Body of pancreas (tissue), 4 donors: Measurements from ENCODE around the gene MED12L. TPM values are rescaled to one million over a fixed set of nuclear protein-coding genes. Genes with fewer than 3 reads are reported as not detected.

Experiments
- ATAC-seq: fragments of 150-250 bp; one replicate; pipeline ENCODE4 v1.9.1; 2016
- DNase-seq, 4 donors: peaks; one replicate each; pipeline ENCODE4 v3.0.0-alpha.2; 2019
- H3K27ac ChIP-seq, 4 donors: fragments of 200-600 bp; sonication (generic); 1 replicate in 3 of 4; 2 replicates in 1 of 4; pipeline versions ENCODE4 v1.5.1 to v1.6.1; 2016 to 2019; ENCODE audit warnings: mild to moderate bottlenecking in 1 of 4, mixed read lengths in 1 of 4, moderate library complexity in 1 of 4
- H3K27me3 ChIP-seq, 2 donors: fragments of 200-600 bp; sonication (generic); one replicate each; pipeline ENCODE4 v1.6.0; 2016; ENCODE audit warnings: mild to moderate bottlenecking in 1 of 2
- H3K36me3 ChIP-seq, 2 donors: fragments of 200-600 bp; sonication (generic); replicated peaks in 1 of 2; 2 replicates each; pipeline ENCODE4 v1.5.1; 2016; ENCODE audit warnings: low read depth in 2 of 2; ENCODE audit not compliant: insufficient read depth in 1 of 2
- H3K4me1 ChIP-seq: fragments of 200-600 bp; sonication (generic); one replicate; pipeline ENCODE4 v1.6.0; 2016
- H3K4me3 ChIP-seq, 2 donors: fragments of 200-600 bp; sonication (generic); 1 replicate in 1 of 2; 2 replicates in 1 of 2; pipeline ENCODE4 v1.5.1; 2016 to 2019
- H3K9me3 ChIP-seq, 3 donors: fragments of 200-600 bp; sonication (generic); 1 replicate in 2 of 3; 2 replicates in 1 of 3; pipeline ENCODE4 v1.5.1; 2016
- CTCF ChIP-seq, 7 experiments: fragments of 450-650 bp in 4 of 7; fragments of 200-600 bp in 3 of 7; sonication (generic) in 3 of 7; IDR thresholded peaks; one replicate each; pipeline ENCODE4 v1.5.1; 2016 to 2019; ENCODE audit warnings: antibody characterized with exemption in 7 of 7
- POLR2A ChIP-seq, 3 donors: fragments of 450-650 bp; IDR thresholded peaks; one replicate each; pipeline ENCODE4 v1.6.1; 2016; ENCODE audit warnings: antibody characterized with exemption in 3 of 3, mild to moderate bottlenecking in 2 of 3
- WGBS, 2 donors: methylation state at CpG; one replicate each; pipeline ENCODE4 v1.1.5; 2017; 5-methylcytosine and 5-hydroxymethylcytosine counted together
- intact Hi-C: fragments of 100-400 bp; cut with DNase I; formaldehyde crosslinking; loops from one replicate; pipeline ENCODE4 v1.15.1; 2023
- total RNA-seq, 2 donors: library from RNA; depleted of rRNA; stranded (reverse); fragments of >200 nt; gene quantifications; one replicate each; pipeline ENCODE4 v1.1.0, GENCODE V29; 2016

The MED12L gene
- total RNA-seq, 2 donors from 2014 or later = 0.33 to 0.78 TPM

DNA sequence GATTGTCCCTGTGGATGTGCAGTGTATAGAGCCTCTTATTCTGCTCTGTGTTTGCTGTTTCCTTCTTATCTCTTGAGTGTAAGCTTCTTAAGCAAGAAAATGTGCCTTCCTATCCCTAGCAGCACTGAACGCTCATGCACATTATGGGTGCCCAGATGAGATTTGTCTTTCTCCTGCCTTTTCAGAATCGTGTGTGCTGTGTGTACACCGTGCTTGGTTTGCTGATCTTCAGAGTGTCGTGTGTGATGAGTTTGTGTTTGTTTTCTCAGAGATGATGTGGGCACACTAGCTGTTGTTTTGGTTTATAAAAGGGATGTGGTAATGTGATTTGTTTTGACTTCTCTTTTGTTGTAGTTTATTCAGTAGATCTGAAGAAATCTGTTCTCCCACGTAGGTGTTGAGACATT is 97.8 kb downstream of the MED12L start:
- ATAC-seq (no peak), DNase-seq (no peak)
- 76% methylated on average over 5 of the region's 5 CpGs for WGBS, 2 donors
- intact Hi-C loops = no loop called here
- Histone ChIP-seq H3K27me3 (no peaks in the 10 kb centered on the region), H3K27ac (no peak overlapping the region), H3K4me3 (no peak overlapping the region), H3K9me3 (no peaks in the 10 kb centered on the region), H3K4me1 (peaks cover under 1% of the 10 kb centered on the region), H3K36me3 (no peaks in the 10 kb centered on the region)
- TF ChIP-seq POLR2A (IDR thresholded peaks at IDR 0.05) (no peak), CTCF (IDR thresholded peaks at IDR 0.05) (no peak)

DNA sequence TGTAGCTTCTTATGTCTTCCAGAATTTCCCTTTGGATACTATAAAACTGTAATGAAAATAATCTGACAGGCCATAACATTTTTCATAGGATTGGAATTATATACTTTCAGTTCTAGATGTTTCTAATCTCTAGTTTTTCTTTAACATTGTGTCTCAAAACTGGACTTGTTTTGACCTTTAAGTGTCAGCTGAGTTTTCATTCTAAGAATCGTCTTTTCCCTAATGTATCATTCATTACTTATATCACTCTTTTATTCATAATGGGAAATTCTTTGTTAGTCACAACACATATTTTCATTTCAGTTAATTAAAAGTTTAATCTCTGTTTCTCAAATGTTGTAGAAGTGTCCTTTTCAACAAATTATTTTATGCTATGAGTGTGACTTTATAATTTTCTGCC is 105.6 kb downstream of the MED12L start:
- no peak for TF ChIP-seq POLR2A (IDR thresholded peaks at IDR 0.05)
- TF ChIP-seq CTCF (IDR thresholded peaks at IDR 0.05) = no peak
- intact Hi-C loops = no loop called here
- Histone ChIP-seq H3K4me3 (no peak overlapping the region), H3K27ac (no peak overlapping the region), H3K27me3 (no peaks in the 10 kb centered on the region), H3K4me1 (no peaks in the 10 kb centered on the region), H3K9me3 (no peaks in the 10 kb centered on the region), H3K36me3 (no peaks in the 10 kb centered on the region)
- WGBS, 2 donors = 82 to 93% methylated on average over 1 of the region's 1 CpG
- ATAC-seq (no peak), DNase-seq (no peak)

GRCh38 chr3:151192545-151192944 is 107.1 kb downstream of the MED12L start:
- Histone ChIP-seq H3K27me3 (no peaks in the 10 kb centered on the region), H3K4me3 (no peak overlapping the region), H3K9me3 (no peaks in the 10 kb centered on the region), H3K4me1 (no peaks in the 10 kb centered on the region), H3K36me3 (no peaks in the 10 kb centered on the region), H3K27ac (no peak overlapping the region)
- WGBS, 2 donors = 86 to 91% methylated on average over 6 of the region's 6 CpGs
- intact Hi-C loops = no loop called here
- no peak for TF ChIP-seq CTCF (IDR thresholded peaks at IDR 0.05)
- no peak for TF ChIP-seq POLR2A (IDR thresholded peaks at IDR 0.05)
- ATAC-seq (no peak), DNase-seq (no peak)

- intact Hi-C loops = no loop called here
- no peaks in the 10 kb centered on the region for H3K36me3 ChIP-seq
- no peaks in the 10 kb centered on the region for H3K9me3 ChIP-seq
- H3K4me3 ChIP-seq = no peak overlapping the region
- 58 to 68% methylated on average over 1 of the region's 1 CpG for WGBS, 2 donors
- H3K4me1 ChIP-seq = no peaks in the 10 kb centered on the region
- TF ChIP-seq POLR2A (IDR thresholded peaks at IDR 0.05) (no peak), CTCF (IDR thresholded peaks at IDR 0.05) (no peak)
- no peaks in the 10 kb centered on the region for H3K27me3 ChIP-seq
- no peak for DNase-seq
- H3K27ac ChIP-seq = no peak overlapping the region
- no peak for ATAC-seq
Measured at GRCh38 chr3:151195826-151196225, 110.4 kb downstream of the MED12L start.

DNA sequence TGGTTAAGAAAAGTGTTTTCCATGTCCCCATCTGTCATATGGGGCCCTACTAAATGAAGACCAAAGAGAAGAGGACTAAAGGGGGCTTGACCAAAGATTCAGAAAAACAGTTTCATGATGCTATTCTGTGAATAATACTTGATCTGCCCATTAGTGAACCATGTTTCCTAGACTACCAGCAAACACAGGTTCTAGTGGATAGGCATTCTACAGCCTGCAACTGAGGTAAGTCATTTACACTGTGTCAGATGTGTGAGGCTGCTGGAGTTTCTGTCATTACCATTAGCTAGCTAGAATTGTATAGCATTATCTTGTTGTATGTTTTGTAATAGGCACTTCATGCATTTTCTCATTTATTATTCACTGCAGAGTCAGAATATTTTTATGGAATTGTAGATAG is 111.0 kb downstream of the MED12L start:
- intact Hi-C loops = no loop called here
- H3K27ac ChIP-seq = no peak overlapping the region
- no peaks in the 10 kb centered on the region for H3K36me3 ChIP-seq
- H3K9me3 ChIP-seq = no peaks in the 10 kb centered on the region
- TF ChIP-seq CTCF (IDR thresholded peaks at IDR 0.05) (no peak), POLR2A (IDR thresholded peaks at IDR 0.05) (no peak)
- no peak overlapping the region for H3K4me3 ChIP-seq
- ATAC-seq = no peak
- DNase-seq = no peak
- no peaks in the 10 kb centered on the region for H3K27me3 ChIP-seq
- H3K4me1 ChIP-seq = no peaks in the 10 kb centered on the region
